ENCODE results near the gene ARHGEF11.
A peak's percentile ranks its signal among the peaks of the same experiment; 100 is the strongest.

The ARHGEF11 gene, protein sequence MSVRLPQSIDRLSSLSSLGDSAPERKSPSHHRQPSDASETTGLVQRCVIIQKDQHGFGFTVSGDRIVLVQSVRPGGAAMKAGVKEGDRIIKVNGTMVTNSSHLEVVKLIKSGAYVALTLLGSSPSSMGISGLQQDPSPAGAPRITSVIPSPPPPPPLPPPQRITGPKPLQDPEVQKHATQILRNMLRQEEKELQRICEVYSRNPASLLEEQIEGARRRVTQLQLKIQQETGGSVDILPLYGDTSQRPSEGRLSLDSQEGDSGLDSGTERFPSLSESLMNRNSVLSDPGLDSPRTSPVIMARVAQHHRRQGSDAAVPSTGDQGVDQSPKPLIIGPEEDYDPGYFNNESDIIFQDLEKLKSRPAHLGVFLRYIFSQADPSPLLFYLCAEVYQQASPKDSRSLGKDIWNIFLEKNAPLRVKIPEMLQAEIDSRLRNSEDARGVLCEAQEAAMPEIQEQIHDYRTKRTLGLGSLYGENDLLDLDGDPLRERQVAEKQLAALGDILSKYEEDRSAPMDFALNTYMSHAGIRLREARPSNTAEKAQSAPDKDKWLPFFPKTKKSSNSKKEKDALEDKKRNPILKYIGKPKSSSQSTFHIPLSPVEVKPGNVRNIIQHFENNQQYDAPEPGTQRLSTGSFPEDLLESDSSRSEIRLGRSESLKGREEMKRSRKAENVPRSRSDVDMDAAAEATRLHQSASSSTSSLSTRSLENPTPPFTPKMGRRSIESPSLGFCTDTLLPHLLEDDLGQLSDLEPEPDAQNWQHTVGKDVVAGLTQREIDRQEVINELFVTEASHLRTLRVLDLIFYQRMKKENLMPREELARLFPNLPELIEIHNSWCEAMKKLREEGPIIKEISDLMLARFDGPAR (N-terminal part only)

GRCh38 chr1:157045250-157046218 lies at the start of gene ARHGEF11:
Gene ARHGEF11 (minus strand): TSS chr1:157045742. CDS start chr1:157044330, 1,412 bp downstream.
- H3K9ac ChIP-seq (ENCODE audit: low read depth, low read length), result peak within 1 kb of the TSS; percentile 98
- H3K4me1 ChIP-seq (ENCODE audit: insufficient read depth, low read length), result peaks cover 17% of the 10 kb centered on the region; the same call in 1 of the 2 replicates
- peak within 1 kb of the TSS; percentile 98 for H3K4me3 ChIP-seq (ENCODE audit: low read length)
- peak within 1 kb of the TSS; percentile 82 for H3K27ac ChIP-seq (ENCODE audit: low read length)
- H3K9me3 ChIP-seq (ENCODE audit: insufficient read depth, low read depth, low read length), result no peaks in the 10 kb centered on the region
- no peaks in the 10 kb centered on the region for H3K36me3 ChIP-seq (ENCODE audit: insufficient read depth, low read depth, low read length)
- H3K27me3 ChIP-seq (ENCODE audit: insufficient read depth, low read length), result no peaks in the 10 kb centered on the region

- H3K9ac ChIP-seq (ENCODE audit: low read depth, low read length), result no peak overlapping the region
- no peak overlapping the region for H3K4me3 ChIP-seq (ENCODE audit: low read length)
- H3K36me3 ChIP-seq (ENCODE audit: insufficient read depth, low read depth, low read length), result no peaks in the 10 kb centered on the region
- no peak overlapping the region for H3K27ac ChIP-seq (ENCODE audit: low read length)
- no peaks in the 10 kb centered on the region for H3K27me3 ChIP-seq (ENCODE audit: insufficient read depth, low read length)
- no peaks in the 10 kb centered on the region for H3K4me1 ChIP-seq (ENCODE audit: insufficient read depth, low read length)
- H3K9me3 ChIP-seq (ENCODE audit: insufficient read depth, low read depth, low read length), result no peaks in the 10 kb centered on the region
These were observed 49.5 kb upstream of the ARHGEF11 start for GRCh38 chr1:157095091-157095490.

DNA sequence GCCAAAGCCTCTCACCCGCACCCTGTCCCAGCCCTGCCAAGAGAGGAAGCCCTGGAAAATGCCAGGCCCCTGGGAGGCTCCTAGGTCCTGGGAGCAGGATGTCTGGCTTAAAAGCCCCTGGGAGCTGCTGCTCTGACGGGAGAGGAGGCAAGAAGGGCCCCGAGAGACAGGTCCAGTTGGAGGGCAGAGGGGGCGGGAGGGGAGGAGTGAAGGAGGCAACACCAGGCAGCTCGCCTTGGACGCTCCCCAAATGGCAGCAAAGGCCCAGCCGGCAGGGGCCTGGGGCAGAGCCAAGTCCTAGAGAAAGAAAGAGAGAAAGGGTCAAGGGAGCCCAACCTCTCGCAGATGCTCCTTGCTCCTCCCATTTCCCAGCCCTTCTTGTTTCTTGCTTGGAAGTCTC lies 47.3 kb upstream of the ARHGEF11 start:
- H3K36me3 ChIP-seq (ENCODE audit: insufficient read depth, low read depth, low read length), result no peaks in the 10 kb centered on the region
- H3K4me3 ChIP-seq (ENCODE audit: low read length), result no peak overlapping the region
- no peaks in the 10 kb centered on the region for H3K4me1 ChIP-seq (ENCODE audit: insufficient read depth, low read length)
- no peaks in the 10 kb centered on the region for H3K27me3 ChIP-seq (ENCODE audit: insufficient read depth, low read length)
- no peak overlapping the region for H3K9ac ChIP-seq (ENCODE audit: low read depth, low read length)
- H3K9me3 ChIP-seq (ENCODE audit: insufficient read depth, low read depth, low read length), result no peaks in the 10 kb centered on the region
- H3K27ac ChIP-seq (ENCODE audit: low read length), result no peak overlapping the region

- no peak overlapping the region for H3K4me3 ChIP-seq (ENCODE audit: low read length)
- H3K4me1 ChIP-seq (ENCODE audit: insufficient read depth, low read length), result 0 out of 2 replicates have a peak, but pooled peaks cover 1% of the 10 kb centered on the region
- no peak overlapping the region for H3K27ac ChIP-seq (ENCODE audit: low read length)
- H3K27me3 ChIP-seq (ENCODE audit: insufficient read depth, low read length), result no peaks in the 10 kb centered on the region
- H3K9ac ChIP-seq (ENCODE audit: low read depth, low read length), result no peak overlapping the region
- H3K36me3 ChIP-seq (ENCODE audit: insufficient read depth, low read depth, low read length), result no peaks in the 10 kb centered on the region
- H3K9me3 ChIP-seq (ENCODE audit: insufficient read depth, low read depth, low read length), result no peaks in the 10 kb centered on the region
These were observed 46.2 kb upstream of the ARHGEF11 start for GRCh38 chr1:157091668-157092273.

DNA sequence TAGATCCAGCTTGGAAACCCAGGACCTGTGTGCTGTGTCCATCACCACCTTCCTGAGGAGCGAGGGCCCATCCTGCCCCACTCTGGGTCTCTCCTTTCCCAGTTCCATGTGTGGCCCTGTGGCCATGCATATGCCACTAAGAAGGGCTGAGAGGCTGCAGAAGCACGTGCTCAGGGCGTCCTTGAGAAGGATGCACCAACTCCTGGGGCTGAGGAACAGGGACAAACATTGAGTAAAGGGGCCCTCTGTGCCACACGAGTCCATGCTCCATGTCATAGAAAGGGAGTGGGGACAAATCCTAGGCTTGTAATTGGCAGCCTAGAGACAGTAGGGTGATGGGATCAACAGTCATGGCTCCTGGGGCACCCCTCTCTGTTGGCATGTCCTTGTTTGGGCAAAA lies 45.6 kb upstream of the ARHGEF11 start:
- H3K36me3 ChIP-seq (ENCODE audit: insufficient read depth, low read depth, low read length), result no peaks in the 10 kb centered on the region
- H3K27me3 ChIP-seq (ENCODE audit: insufficient read depth, low read length), result no peaks in the 10 kb centered on the region
- H3K9me3 ChIP-seq (ENCODE audit: insufficient read depth, low read depth, low read length), result no peaks in the 10 kb centered on the region
- no peak overlapping the region for H3K27ac ChIP-seq (ENCODE audit: low read length)
- no peak overlapping the region for H3K4me3 ChIP-seq (ENCODE audit: low read length)
- H3K4me1 ChIP-seq (ENCODE audit: insufficient read depth, low read length), result peaks cover 5% of the 10 kb centered on the region; the same call in 1 of the 2 replicates
- no peak overlapping the region for H3K9ac ChIP-seq (ENCODE audit: low read depth, low read length)

DNA sequence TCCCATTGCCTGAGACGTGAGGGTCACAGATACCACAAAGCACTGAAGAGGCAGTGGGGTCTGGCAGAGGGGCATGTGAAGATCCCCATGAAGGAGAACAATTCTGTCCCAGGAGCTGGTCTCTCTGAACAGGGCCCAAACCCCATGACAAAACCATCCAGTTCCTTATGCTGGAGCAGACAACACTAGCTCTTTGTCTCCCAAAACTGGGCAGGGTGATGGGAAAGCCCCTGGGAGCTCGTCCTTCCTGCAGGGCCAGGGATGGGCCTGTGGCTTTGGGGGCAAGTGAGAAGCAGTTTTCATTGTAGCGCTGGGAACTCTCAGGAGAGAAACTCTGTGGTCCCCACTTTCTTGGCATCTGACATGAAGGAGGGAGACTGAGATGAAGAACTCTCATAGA lies 45.2 kb upstream of the ARHGEF11 start:
- Histone ChIP-seq H3K27ac (ENCODE audit: low read length) (no peak overlapping the region), H3K9me3 (ENCODE audit: insufficient read depth, low read depth, low read length) (no peaks in the 10 kb centered on the region), H3K4me1 (ENCODE audit: insufficient read depth, low read length) (peaks cover 5% of the 10 kb centered on the region; the same call in 1 of the 2 replicates), H3K9ac (ENCODE audit: low read depth, low read length) (no peak overlapping the region), H3K36me3 (ENCODE audit: insufficient read depth, low read depth, low read length) (no peaks in the 10 kb centered on the region), H3K4me3 (ENCODE audit: low read length) (no peak overlapping the region), H3K27me3 (ENCODE audit: insufficient read depth, low read length) (no peaks in the 10 kb centered on the region)

DNA sequence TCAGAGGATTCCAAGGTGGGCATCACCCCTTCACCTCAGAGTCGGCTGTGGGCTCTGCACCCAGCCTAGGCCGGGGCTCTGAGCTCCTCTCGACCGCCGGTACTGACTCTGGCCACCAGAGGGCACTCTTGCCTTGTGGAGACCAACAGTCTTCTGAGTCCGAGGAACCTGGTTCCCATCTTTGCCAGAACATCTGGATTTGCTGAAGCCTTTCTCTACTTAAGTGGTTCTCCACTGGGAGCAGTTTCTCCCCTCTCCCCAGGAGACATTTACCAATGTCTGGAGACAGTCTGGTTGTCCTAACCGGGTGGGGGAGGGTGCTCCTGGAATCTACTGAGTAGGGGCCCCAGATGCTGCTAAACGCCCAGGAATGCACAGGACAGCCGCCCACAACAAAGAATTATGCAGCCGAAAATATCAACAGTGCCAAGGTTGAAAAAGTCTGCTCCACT lies 44.7 kb upstream of the ARHGEF11 start:
- Histone ChIP-seq H3K36me3 (ENCODE audit: insufficient read depth, low read depth, low read length) (no peaks in the 10 kb centered on the region), H3K4me1 (ENCODE audit: insufficient read depth, low read length) (peaks cover 5% of the 10 kb centered on the region; the same call in 1 of the 2 replicates), H3K9me3 (ENCODE audit: insufficient read depth, low read depth, low read length) (no peaks in the 10 kb centered on the region), H3K27ac (ENCODE audit: low read length) (no peak overlapping the region), H3K9ac (ENCODE audit: low read depth, low read length) (no peak overlapping the region), H3K4me3 (ENCODE audit: low read length) (no peak overlapping the region), H3K27me3 (ENCODE audit: insufficient read depth, low read length) (no peaks in the 10 kb centered on the region)

DNA sequence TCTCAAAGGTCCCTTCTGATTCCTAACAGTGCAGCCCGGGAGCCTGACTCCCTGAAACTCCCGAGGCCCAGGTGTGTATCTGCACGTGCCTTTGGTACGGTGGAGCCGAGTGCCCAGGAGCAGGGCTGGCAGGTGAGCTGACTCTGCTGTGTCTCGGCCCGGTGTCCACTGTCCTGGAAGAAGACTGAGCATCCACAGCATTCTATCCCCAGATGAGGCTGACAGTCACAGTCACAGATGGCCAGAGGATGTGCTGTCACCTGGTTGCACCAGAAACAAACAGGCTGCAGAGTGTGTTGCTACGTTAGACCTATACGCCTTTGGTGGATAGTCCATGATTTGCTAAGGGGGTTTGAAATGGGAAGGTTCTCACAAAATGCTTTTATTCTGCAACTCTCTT lies 44.2 kb upstream of the ARHGEF11 start:
- no peak overlapping the region for H3K27ac ChIP-seq (ENCODE audit: low read length)
- no peaks in the 10 kb centered on the region for H3K9me3 ChIP-seq (ENCODE audit: insufficient read depth, low read depth, low read length)
- peaks cover 5% of the 10 kb centered on the region; the same call in 1 of the 2 replicates for H3K4me1 ChIP-seq (ENCODE audit: insufficient read depth, low read length)
- H3K36me3 ChIP-seq (ENCODE audit: insufficient read depth, low read depth, low read length), result no peaks in the 10 kb centered on the region
- H3K9ac ChIP-seq (ENCODE audit: low read depth, low read length), result no peak overlapping the region
- no peak overlapping the region for H3K4me3 ChIP-seq (ENCODE audit: low read length)
- H3K27me3 ChIP-seq (ENCODE audit: insufficient read depth, low read length), result no peaks in the 10 kb centered on the region

GRCh38 chr1:157088607-157089006 lies 43.1 kb upstream of the ARHGEF11 start:
- Histone ChIP-seq H3K9me3 (ENCODE audit: insufficient read depth, low read depth, low read length) (no peaks in the 10 kb centered on the region), H3K36me3 (ENCODE audit: insufficient read depth, low read depth, low read length) (no peaks in the 10 kb centered on the region), H3K27ac (ENCODE audit: low read length) (no peak overlapping the region), H3K9ac (ENCODE audit: low read depth, low read length) (no peak overlapping the region), H3K27me3 (ENCODE audit: insufficient read depth, low read length) (no peaks in the 10 kb centered on the region), H3K4me1 (ENCODE audit: insufficient read depth, low read length) (peaks cover 5% of the 10 kb centered on the region; the same call in 1 of the 2 replicates), H3K4me3 (ENCODE audit: low read length) (no peak overlapping the region)

DNA sequence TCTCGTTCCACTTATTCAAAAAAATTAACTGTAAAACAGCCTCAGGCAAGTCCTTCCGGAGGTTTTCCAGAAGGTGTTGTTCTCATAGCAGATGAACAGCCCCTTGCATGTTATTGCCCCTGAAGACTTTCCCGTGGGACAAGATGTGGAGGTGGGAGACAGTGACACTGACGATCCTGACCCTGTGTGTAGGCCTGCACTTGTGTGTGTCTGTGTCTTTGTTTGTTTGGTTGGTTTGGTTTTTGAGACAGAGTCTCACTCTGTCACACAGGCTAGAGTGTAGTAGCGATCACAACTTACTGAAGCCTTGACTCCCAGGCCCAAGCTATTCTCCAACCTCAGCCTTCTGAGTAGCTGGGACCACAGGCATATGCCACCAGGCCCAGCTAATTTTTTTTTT lies 41.5 kb upstream of the ARHGEF11 start:
- Histone ChIP-seq H3K27ac (ENCODE audit: low read length) (no peak overlapping the region), H3K27me3 (ENCODE audit: insufficient read depth, low read length) (no peaks in the 10 kb centered on the region), H3K4me3 (ENCODE audit: low read length) (no peak overlapping the region), H3K9me3 (ENCODE audit: insufficient read depth, low read depth, low read length) (no peaks in the 10 kb centered on the region), H3K36me3 (ENCODE audit: insufficient read depth, low read depth, low read length) (no peaks in the 10 kb centered on the region), H3K9ac (ENCODE audit: low read depth, low read length) (no peak overlapping the region), H3K4me1 (ENCODE audit: insufficient read depth, low read length) (peaks cover 5% of the 10 kb centered on the region; the same call in 1 of the 2 replicates)

Measured in iPS-20b (cell line).